Middle frontal gyrus (tissue), 1 donor: ENCODE results near the gene DDR2.

Experiments used
- DNase-seq: peaks from one replicate; pipeline ENCODE4 v3.0.0-alpha.2; 2015; ENCODE audit warnings: low spot score; ENCODE audit errors: extremely low spot score

DDR2 gene

DNA sequence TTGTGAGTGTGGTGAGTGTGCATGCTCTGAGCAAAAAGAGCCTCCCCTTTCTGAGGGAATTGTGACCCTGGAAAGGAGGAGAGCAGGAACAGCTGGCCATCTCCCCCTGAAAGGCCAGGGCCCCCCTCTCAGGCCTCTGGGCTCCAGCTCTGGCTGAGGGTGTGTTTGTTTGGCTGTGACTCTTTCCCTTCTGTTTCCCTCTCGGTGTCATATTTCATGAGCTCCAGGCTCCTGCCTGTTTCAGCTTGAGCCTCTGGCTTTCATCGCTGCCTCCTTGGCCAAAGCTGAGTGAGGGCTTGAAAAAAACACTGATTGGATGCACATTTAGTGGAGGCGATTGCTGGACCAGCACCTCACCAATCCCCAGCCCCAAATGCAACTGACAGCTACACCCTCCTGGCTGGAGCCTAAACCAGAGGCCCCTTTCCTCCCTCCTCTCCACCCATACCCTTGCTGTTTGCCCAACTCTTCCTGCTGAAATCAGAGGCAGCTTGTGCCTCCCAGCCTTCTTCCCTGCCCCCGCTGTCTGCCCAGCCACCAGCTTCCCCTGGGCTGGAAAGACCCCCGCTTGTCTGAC is 64.1 kb downstream of the DDR2 start:
- no peak for DNase-seq

DNA sequence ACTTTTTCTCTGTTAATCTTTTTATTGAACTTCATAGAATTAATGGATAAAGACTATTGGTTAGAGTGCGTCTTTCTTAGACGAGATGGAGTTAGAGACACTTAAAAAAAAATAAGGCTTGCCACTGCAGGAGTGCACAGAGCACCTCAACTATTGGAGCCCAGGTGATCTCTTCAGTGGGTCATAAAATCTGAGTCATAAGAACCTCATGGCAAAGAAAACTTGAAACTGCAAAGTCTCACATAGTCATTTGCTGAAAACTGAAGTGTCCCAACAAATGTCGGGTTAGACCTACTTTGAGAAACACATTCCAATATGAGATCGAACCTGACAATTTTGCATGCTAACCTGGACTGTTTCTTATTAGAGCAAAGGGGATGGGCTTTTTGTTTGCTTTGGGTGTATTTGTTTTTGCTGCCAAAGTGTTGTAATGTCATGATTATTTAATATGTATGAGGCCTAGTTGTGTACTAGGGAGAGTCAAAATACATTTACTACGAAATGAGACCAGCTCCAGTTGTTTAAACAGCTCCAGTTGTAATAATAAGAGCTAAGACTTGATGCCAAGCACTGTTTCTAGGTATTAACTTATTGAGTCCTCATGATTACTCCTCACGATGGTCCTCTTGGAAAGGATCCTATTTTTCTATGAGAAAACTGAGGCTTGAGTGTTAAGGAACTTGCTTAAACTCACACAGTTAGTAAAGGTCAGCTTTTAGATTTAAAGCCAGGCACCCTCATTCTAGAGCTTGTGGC is 65.1 kb downstream of the DDR2 start:
- no peak for DNase-seq

- DNase-seq = no peak
These were observed 67.1 kb downstream of the DDR2 start for GRCh38 chr1:162699366-162699765.

DNA sequence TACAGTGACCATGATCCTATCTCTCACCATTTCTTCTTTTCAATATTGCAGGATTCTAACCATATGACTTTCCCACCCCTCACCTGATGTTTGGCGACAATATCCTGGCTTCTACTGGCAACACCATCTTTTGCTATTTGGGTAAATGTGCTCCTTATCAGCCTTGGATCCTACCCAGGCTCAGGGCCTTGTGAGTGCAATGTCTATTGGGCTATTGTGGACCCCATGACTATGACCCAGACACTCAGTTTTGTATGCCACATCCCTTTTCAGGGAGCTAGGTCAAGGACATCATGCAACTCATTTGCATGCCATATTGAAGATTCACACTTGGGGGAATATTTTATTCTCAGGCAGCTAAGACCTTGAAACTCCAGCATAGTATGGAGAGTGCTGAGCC is 67.9 kb downstream of the DDR2 start:
- DNase-seq = no peak

GRCh38 chr1:162701286-162701685 is 69.0 kb downstream of the DDR2 start:
- DNase-seq = no peak

GRCh38 chr1:162702628-162703027 is 70.4 kb downstream of the DDR2 start:
- no peak for DNase-seq

GRCh38 chr1:162703708-162704107 is 71.4 kb downstream of the DDR2 start:
- no peak for DNase-seq

DNA sequence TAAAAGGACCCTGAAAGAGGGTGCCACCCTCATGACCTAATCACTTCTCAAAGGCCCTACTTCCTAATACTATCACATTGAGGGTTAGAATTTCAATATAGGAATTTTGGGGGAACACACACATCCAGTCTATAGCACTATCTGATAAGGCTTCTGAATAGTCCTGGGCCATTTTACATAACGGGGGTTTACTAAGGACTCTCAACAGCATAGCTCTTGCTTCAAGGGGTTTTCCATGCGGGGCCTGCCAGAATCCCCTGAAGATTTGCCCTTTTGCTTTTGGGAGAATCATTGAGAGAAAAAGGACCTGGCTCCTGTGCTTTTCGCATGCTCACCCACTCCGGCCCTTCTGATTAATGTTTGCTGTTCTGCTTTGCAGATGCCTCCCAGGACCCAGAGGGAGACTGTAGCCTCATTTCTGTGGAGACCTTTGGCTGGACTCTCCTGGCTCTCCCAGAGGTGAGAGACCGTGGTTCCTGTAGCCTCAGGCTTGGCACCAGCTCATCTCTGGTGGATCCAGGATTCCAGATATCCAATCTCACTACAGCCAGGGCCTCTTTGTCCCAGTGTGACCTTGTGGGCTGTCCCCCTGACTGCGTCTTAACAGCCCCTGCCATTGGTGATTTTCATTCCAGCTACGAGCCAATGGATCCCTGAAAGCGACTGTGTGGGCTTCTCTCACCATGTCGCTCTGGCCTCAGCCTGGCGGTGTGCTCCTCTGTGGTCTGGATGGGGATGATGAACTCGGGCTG is 72.6 kb downstream of the DDR2 start:
- no peak for DNase-seq

DNA sequence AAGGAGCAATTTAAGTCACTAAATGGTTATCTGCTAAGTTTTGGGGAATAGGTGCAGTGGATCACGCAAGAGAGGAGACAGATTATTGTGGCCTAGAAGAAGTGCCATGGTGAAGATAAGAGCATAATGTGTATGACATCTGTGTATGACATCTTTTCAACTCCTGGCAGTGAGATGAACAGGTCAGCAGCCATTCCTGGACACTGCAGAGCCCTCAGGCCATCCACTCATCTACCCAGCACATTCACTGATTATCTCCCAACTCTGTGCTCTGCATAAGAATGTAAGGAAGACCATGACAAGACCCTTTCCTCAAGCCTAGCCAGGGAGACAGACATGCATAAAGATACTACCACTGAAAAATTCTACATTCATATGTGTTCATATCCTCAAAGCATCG is 73.7 kb downstream of the DDR2 start:
- DNase-seq = no peak

DNA sequence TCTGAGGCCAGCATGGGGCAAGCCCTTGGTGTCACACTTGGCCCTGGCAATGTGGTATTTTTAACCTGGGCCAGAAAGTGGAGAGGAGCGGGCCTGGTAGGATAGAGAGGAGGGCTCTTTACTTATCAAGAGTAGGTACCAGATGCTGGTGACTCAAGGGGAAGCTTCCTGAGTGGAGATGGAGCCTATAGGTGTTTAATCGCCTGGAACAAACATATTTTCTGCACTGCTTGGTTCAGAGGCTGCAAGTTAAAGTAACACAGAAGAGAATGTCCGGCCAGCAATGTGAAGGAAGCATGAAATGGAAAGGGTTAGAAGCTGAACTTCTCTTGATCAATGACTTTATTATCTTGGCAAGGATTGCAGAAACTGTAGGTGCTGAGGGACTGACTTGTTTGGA is 74.3 kb downstream of the DDR2 start:
- no peak for DNase-seq

DNA sequence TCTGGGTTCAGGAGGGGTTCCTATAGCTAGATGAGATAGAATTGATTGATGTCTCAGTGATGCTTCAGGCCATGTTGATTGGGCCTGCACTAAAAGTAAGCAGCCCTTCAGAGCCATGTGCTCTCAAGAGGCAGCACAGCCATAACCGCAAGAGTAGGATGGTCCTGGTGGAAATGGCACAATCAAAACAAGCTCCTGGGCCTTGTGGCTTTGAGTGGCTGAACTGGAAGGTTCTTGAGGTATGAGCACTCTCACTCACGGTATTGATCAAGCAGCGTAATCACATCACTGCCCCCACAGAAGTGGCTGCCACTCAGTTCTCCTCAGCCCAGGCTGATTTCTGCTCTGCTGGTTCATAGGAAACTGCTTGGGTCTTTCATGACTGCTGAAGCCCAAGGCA is 76.0 kb downstream of the DDR2 start:
- no peak for DNase-seq

GRCh38 chr1:162709132-162709860 is 77.0 kb downstream of the DDR2 start:
- DNase-seq = no peak

- DNase-seq = no peak
These were observed 77.6 kb downstream of the DDR2 start for GRCh38 chr1:162709870-162710269.

DNA sequence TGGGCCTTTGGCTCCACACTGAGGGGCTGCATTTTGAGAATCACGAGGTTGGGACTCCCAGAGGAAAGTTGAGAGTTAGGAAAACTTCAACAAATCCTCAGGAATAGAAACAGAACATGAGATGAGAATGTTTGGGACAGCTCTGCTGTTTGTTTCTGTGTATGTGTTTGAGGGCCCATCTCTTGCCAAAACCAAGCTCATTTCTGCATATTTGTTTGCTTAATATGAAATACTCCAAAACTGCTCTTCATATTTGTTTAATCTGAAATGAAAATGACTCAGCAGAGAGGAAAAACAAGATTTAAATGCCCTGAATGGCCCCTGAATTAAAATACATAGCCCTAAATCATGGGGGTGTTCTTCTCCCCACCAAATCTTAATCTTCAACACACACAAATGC is 78.1 kb downstream of the DDR2 start:
- DNase-seq = no peak

- DNase-seq = no peak
These were observed 78.7 kb downstream of the DDR2 start for GRCh38 chr1:162710780-162711465.

DNA sequence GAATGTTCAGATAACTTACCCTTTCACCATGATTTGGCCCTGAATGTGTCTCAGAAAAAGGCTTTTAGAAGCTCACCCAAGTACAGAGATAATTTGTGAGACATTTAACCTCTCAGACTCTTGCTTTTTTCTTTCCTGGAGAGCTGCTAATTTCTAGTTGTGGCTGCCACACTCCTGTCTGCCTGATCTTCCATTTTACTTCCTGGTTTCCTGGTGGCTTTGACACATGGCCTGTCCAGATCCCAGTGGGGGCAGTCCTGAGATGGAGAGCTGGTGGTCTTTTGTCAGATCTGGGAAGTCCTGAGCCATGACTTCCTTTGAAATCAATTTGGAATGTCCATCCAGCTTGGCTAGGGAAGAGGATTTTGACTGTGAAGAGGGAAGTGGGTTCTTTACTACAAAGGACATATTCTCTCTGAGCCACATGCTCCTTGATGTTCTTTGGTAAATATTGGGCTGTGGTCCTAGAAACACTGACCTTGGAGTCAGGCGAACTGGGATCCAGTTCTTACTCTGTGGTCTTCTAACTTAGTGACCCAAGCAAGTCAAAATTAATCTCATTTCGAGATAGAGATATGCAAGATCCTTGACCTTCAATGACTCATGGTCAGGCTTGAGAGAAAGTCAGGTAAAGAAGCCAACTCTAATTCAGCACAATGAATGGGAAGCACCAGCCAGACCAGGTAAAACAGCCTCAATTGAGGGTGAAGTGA is 80.2 kb downstream of the DDR2 start:
- no peak for DNase-seq

GRCh38 chr1:162716123-162716522 is 83.9 kb downstream of the DDR2 start:
- no peak for DNase-seq

DNA sequence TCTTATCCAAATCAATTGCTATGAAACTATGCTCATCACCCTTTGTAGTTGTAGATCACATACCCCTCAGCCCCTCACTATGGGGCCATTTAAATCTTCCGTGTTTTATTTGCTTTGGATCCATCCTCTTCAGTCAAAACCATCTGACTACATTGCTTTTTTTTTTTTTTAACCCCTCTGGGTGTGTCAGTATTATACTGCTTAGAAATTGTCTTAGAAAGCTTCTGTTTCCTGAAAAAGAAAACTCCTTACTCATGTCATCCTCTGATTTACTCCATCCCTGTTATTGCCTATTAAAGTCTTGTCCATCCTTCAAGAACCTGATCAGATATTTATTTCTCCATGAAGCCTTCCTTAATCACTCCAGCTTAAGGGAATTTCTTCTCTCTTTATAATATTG is 84.3 kb downstream of the DDR2 start:
- no peak for DNase-seq

DNA sequence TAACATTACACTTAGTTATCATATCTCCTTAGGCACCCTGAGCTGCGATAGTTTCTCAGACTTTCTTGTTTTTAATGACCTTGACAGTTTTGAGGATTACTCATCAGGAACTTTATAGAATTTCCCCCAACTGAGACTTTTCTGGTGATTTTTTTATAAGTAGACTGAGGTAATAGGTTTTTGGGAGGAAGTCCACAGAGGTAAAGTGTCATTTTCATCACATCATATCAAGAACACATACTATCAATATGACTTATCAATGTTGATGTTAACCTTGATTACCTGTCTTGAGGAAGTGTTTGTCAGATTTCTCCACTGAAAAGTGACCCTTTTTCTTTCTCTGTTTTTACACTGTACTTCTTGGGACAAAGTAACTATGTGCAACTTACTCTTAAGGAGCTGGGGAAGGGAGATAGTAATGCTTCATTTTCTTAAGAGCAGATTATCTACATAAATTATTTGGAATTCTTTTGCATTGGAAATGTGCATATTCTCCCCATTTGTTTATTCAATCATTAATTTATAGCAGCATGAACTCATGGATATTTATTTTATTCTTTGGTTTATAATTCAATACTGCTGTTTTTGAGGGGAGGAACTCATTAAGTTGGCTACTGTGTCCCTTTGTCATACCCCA is 85.4 kb downstream of the DDR2 start:
- DNase-seq = no peak

GRCh38 chr1:162719678-162720077 is 87.4 kb downstream of the DDR2 start:
- DNase-seq = no peak
